ENCODE results near the gene TTC22. TPM values are rescaled to one million over a fixed set of nuclear protein-coding genes. Genes with fewer than 3 reads are reported as not detected.

TTC22 gene
- total RNA-seq, 1 experiment from 2014 or later = 0.59 TPM

DNA sequence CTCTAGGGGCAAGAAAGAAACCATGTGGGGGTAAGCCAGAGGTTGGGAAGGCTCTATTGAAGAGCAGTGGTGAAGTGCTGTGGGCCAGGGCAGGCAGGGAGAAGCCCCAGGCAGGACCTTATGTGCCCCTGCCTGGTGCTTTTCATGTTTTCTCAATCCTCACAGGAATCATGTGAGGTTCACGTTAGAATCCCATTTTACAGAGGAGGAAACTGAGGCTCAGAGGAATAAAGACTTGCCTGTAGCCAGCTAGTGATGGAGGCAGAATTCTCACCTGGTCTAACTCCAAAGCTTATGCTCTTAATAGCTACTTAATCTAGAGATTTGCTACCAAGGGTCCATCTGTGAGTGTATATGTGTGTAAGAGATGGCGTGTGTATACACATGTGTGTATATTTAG is 4.2 kb downstream of the TTC22 start:
- no peak overlapping the region for H3K27ac ChIP-seq (ENCODE audit: insufficient read length, low read depth, low read length)
- no peak overlapping the region for H2BK12ac ChIP-seq (ENCODE audit: insufficient read length, low read depth, low read length)
- no peaks in the 10 kb centered on the region for H3K79me1 ChIP-seq (ENCODE audit: insufficient read depth, low read depth, low read length, poor library complexity, severe bottlenecking)
- no peaks in the 10 kb centered on the region for H4K20me1 ChIP-seq (ENCODE audit: control insufficient read depth, insufficient read depth, insufficient read length)
- no peak overlapping the region for H2AFZ ChIP-seq (ENCODE audit: low read length)
- no peak overlapping the region for H2BK15ac ChIP-seq (ENCODE audit: low read depth, low read length)
- no peaks in the 10 kb centered on the region; the same call in 1 of the 2 replicates for H3K27me3 ChIP-seq (ENCODE audit: insufficient read depth, low read length)
- no peak overlapping the region for H3K56ac ChIP-seq (ENCODE audit: insufficient read length, low read depth, low read length)
- no peak overlapping the region for H4K8ac ChIP-seq (replicated peaks; ENCODE audit: insufficient read length, low read depth, low read length)
- no peak overlapping the region for H3K14ac ChIP-seq (ENCODE audit: insufficient read depth, low read length)
- no peaks in the 10 kb centered on the region for H3K23me2 ChIP-seq (ENCODE audit: insufficient read length, low read depth, low read length, poor library complexity, severe bottlenecking)
- no peaks in the 10 kb centered on the region; the same call in 1 of the 2 replicates for H3K4me1 ChIP-seq (ENCODE audit: insufficient read depth, low read length)
- no peak overlapping the region for H4K91ac ChIP-seq (ENCODE audit: insufficient read length, low read depth, low read length)
- Mint-ChIP-seq H3K4me3 (no peak overlapping the region), H3K36me3 (ENCODE audit: insufficient read depth in 1 of 3, low read depth in 3 of 3) (no peaks in the 10 kb centered on the region), H3K27me3 (ENCODE audit: low read depth) (peaks cover 18% of the 10 kb centered on the region), H3K27ac (no peak overlapping the region), H3K4me1 (peaks cover 27 to 37% of the 10 kb centered on the region in 2 experiments), H3K9me3 (peaks cover 2 to 3% of the 10 kb centered on the region in 2 experiments; a peak in 2 of 5 replicates)
- no peak overlapping the region for H2BK120ac ChIP-seq (ENCODE audit: low read depth, low read length, poor library complexity, severe bottlenecking)
- TF ChIP-seq CTCF (conservative IDR thresholded peaks at IDR 0.05) = no peak
- H3K4me2 ChIP-seq (ENCODE audit: insufficient read depth, insufficient read length, low read length) = no peak overlapping the region
- no CpG with 5 or more reads among the region's 2 CpGs for WGBS (ENCODE audit: extremely low coverage, insufficient read length, low lambda C conversion rate)
- H3K4ac ChIP-seq (ENCODE audit: low read depth, low read length) = no peak overlapping the region
- no peak overlapping the region for H4K5ac ChIP-seq (ENCODE audit: insufficient read length, low read depth, low read length)
- H2BK20ac ChIP-seq (ENCODE audit: low read depth, low read length, poor library complexity, severe bottlenecking) = no peak overlapping the region
- H2BK5ac ChIP-seq (ENCODE audit: insufficient read length, low read length) = no peak overlapping the region
- H3K9me3 ChIP-seq (ENCODE audit: control insufficient read depth, low read depth, low read length) = no peaks in the 10 kb centered on the region
- no peaks in the 10 kb centered on the region for H3K79me2 ChIP-seq (ENCODE audit: insufficient read depth, low read length)
- no peak overlapping the region for H3K18ac ChIP-seq (ENCODE audit: insufficient read length, low read depth, low read length)
- H3K23ac ChIP-seq (ENCODE audit: insufficient read length, low read depth, low read length) = no peak overlapping the region
- H2AK5ac ChIP-seq (ENCODE audit: insufficient read length, low read length) = no peak overlapping the region
- no peak overlapping the region for H3T11ph ChIP-seq (ENCODE audit: low read length)
- no peak overlapping the region for H3K9ac ChIP-seq (ENCODE audit: extremely low read depth, insufficient read length, low read length)
- DNase-seq = no peak
